Lower lobe of right lung (tissue), 2 donors: ENCODE results near the gene ARHGAP24. TPM values are rescaled to one million over a fixed set of nuclear protein-coding genes. Genes with fewer than 3 reads are reported as not detected.

ENCODE experiments used
- ATAC-seq, 2 donors: fragments of 200-7000 bp; cut with Tn5 transposase; one replicate each; pipeline ENCODE4 v1.9.1; 2020 to 2022; ENCODE audit warnings: mild to moderate bottlenecking in 2 of 2, moderate library complexity in 2 of 2
- DNase-seq: peaks from one replicate; pipeline ENCODE4 v3.0.0-alpha.2; 2020
- H3K27ac ChIP-seq: fragments of 200-600 bp; one replicate; pipeline ENCODE4 v1.8.0; 2022
- H3K27me3 ChIP-seq: fragments of 200-600 bp; one replicate; pipeline ENCODE4 v1.8.0; 2022; ENCODE audit warnings: low read depth
- H3K36me3 ChIP-seq: fragments of 200-600 bp; one replicate; pipeline ENCODE4 v1.8.0; 2022; ENCODE audit warnings: mild to moderate bottlenecking
- H3K4me1 ChIP-seq: fragments of 200-600 bp; one replicate; pipeline ENCODE4 v1.8.0; 2022
- H3K4me3 ChIP-seq: fragments of 200-600 bp; one replicate; pipeline ENCODE4 v1.8.0; 2022; ENCODE audit warnings: mild to moderate bottlenecking
- H3K9me3 ChIP-seq: fragments of 200-600 bp; one replicate; pipeline ENCODE4 v1.8.0; 2022
- CTCF ChIP-seq: fragments of 200-600 bp; IDR thresholded peaks from one replicate; pipeline ENCODE4 v1.8.0; 2022; ENCODE audit warnings: antibody characterized with exemption, mild to moderate bottlenecking
- intact Hi-C: fragments of 100-400 bp; cut with DNase I; formaldehyde crosslinking; loops from one replicate; pipeline ENCODE4 v1.11.0; 2022
- total RNA-seq: library from RNA; stranded (reverse); fragmentation: NEBNext Ultra II Directional; extraction: Animal tissue kit (Norgen Biotek cat#: 25700); gene quantifications from one replicate; pipeline ENCODE4 v1.2.1, GENCODE V29; 2021
- donor health status: DM: no; HTN: yes; CAD: no; lungs with severe emphysema.

ARHGAP24 gene
- total RNA-seq, 1 donor from 2014 or later: 28.7 TPM

DNA sequence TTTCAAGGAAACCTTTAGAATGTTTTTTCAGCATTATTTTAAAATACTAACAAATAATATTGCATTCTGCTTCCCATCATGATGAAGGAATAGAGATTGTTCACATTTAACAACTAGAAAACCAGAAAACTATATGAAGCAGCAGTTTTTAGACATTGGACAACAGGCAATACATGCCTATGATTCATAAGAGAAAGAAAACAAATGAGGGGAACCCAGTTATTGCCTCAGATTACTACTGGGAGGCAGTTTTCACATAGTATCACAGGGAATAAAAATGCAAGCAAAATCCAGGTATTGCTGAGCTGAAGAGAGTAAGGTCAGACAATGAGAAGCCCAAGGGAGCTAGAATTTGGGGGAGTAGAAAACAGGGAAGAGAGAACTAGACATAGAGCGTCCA, 511.3 kb downstream of the ARHGAP24 start:
- Histone ChIP-seq H3K4me1 (no peaks in the 10 kb centered on the region), H3K27me3 (no peaks in the 10 kb centered on the region), H3K4me3 (no peak overlapping the region), H3K9me3 (no peaks in the 10 kb centered on the region), H3K36me3 (no peaks in the 10 kb centered on the region), H3K27ac (no peak overlapping the region)
- TF ChIP-seq CTCF: no peak
- ATAC-seq (no peak), DNase-seq (no peak)
- intact Hi-C loops: no loop called here

- H3K36me3 ChIP-seq: peaks cover 14% of the 10 kb centered on the region
- no peak for ATAC-seq
These were observed 518.7 kb downstream of the ARHGAP24 start for GRCh38 chr4:85993641-85994040.

GRCh38 chr4:85994576-85994975, 519.6 kb downstream of the ARHGAP24 start:
- no peak for TF ChIP-seq CTCF
- H3K4me3 ChIP-seq: no peak overlapping the region
- DNase-seq (no peak), ATAC-seq (no peak)
- no peaks in the 10 kb centered on the region for H3K4me1 ChIP-seq
- H3K27me3 ChIP-seq: no peaks in the 10 kb centered on the region
- H3K36me3 ChIP-seq: peaks cover 14% of the 10 kb centered on the region
- intact Hi-C loops: no loop called here
- no peak overlapping the region for H3K27ac ChIP-seq
- no peaks in the 10 kb centered on the region for H3K9me3 ChIP-seq

More at GRCh38 chr4:85993641-85994040, 518.7 kb downstream of the ARHGAP24 start:
- no peak for DNase-seq
- Histone ChIP-seq H3K4me3 (no peak overlapping the region), H3K27ac (no peak overlapping the region), H3K27me3 (no peaks in the 10 kb centered on the region), H3K9me3 (no peaks in the 10 kb centered on the region), H3K4me1 (no peaks in the 10 kb centered on the region)
- intact Hi-C loops: no loop called here
- TF ChIP-seq CTCF: no peak

GRCh38 chr4:85995361-85995760, 520.4 kb downstream of the ARHGAP24 start:
- intact Hi-C loops: no loop called here
- Histone ChIP-seq H3K36me3 (peaks cover 14% of the 10 kb centered on the region), H3K9me3 (no peaks in the 10 kb centered on the region), H3K4me1 (no peaks in the 10 kb centered on the region), H3K27me3 (no peaks in the 10 kb centered on the region), H3K27ac (no peak overlapping the region), H3K4me3 (no peak overlapping the region)
- DNase-seq (no peak), ATAC-seq (no peak)
- TF ChIP-seq CTCF: no peak

DNA sequence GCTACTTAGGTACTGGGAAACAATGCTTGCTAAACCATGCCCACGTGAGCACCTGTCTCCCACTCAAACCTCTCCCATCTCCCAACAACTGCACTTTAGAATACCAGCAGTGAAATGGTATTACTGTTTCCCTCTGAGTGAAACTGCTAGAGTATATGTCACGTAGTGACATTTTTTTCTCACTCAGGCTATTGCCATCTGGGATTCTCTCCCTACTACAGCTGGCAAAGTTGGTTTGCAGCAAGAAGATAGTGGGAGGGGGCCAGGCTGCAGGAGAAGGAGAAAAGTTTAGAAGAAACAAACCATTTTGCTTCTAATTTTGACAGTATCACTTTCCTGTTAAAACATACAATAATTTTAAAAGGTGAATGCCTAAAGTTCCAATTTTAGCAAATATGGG, 526.6 kb downstream of the ARHGAP24 start:
- Histone ChIP-seq H3K27ac (no peak overlapping the region), H3K4me1 (no peaks in the 10 kb centered on the region), H3K27me3 (no peaks in the 10 kb centered on the region), H3K36me3 (no peaks in the 10 kb centered on the region), H3K4me3 (no peak overlapping the region), H3K9me3 (no peaks in the 10 kb centered on the region)
- ATAC-seq: no peak
- TF ChIP-seq CTCF: no peak
- no peak for DNase-seq
- intact Hi-C loops: no loop called here

GRCh38 chr4:86004030-86004429, 529.1 kb downstream of the ARHGAP24 start:
- Histone ChIP-seq H3K36me3 (no peaks in the 10 kb centered on the region), H3K9me3 (no peaks in the 10 kb centered on the region), H3K27ac (no peak overlapping the region), H3K27me3 (no peaks in the 10 kb centered on the region), H3K4me3 (no peak overlapping the region), H3K4me1 (no peaks in the 10 kb centered on the region)
- TF ChIP-seq CTCF: no peak
- intact Hi-C loops: no loop called here
- no peak for ATAC-seq
- no peak for DNase-seq
